GM19438 (cell line): ENCODE results near the gene CPA4.
"Not testable (repeated sequence)": the region's sequence is repeated elsewhere in the genome, so short reads cannot be mapped to it uniquely, and the experiment has no call there.

Experiments
- ATAC-seq: cut with Tn5 transposase; IDR thresholded peaks from one replicate; pipeline ENCODE4 v1.9.1; 2021; ENCODE audit warnings: low read depth; ENCODE audit not compliant: unreplicated experiment

CPA4 gene

GRCh38 chr7:130292682-130293257 lies at the start of gene CPA4:
Gene CPA4 (plus strand): TSS chr7:130293161. CDS start chr7:130293181, 20 bp downstream.
- ATAC-seq = peak; percentile 23

GRCh38 chr7:130243486-130243885 lies 49.5 kb upstream of the CPA4 start:
- not testable (repeated sequence) for ATAC-seq

GRCh38 chr7:130246491-130246890 lies 46.5 kb upstream of the CPA4 start:
- ATAC-seq = not testable (repeated sequence)

- not testable (repeated sequence) for ATAC-seq
Observed at GRCh38 chr7:130248842-130249241, 44.1 kb upstream of the CPA4 start.

- ATAC-seq = not testable (repeated sequence)
Observed at GRCh38 chr7:130249626-130250025, 43.3 kb upstream of the CPA4 start.

- ATAC-seq = no peak
Observed at GRCh38 chr7:130254555-130254954, 38.4 kb upstream of the CPA4 start.

- ATAC-seq = no peak
Observed at GRCh38 chr7:130256704-130257103, 36.3 kb upstream of the CPA4 start.

- ATAC-seq = no peak
Observed at GRCh38 chr7:130258494-130259078, 34.4 kb upstream of the CPA4 start.

GRCh38 chr7:130262448-130262847 lies 30.5 kb upstream of the CPA4 start:
- ATAC-seq = no peak

- no peak for ATAC-seq
Observed at GRCh38 chr7:130263130-130263529, 29.8 kb upstream of the CPA4 start.

- ATAC-seq = no peak
Observed at GRCh38 chr7:130266258-130266960, 26.6 kb upstream of the CPA4 start, which contains the start of gene CPA2. Gene CPA2 (plus strand): TSS chr7:130266863. CDS start chr7:130266882, 19 bp downstream.

GRCh38 chr7:130266961-130267321 lies 26.0 kb upstream of the CPA4 start:
- ATAC-seq = no peak

- ATAC-seq = no peak
Observed at GRCh38 chr7:130268463-130269317, 24.3 kb upstream of the CPA4 start.

- ATAC-seq = no peak
Observed at GRCh38 chr7:130269318-130269694, 23.7 kb upstream of the CPA4 start.

- ATAC-seq = no peak
Observed at GRCh38 chr7:130270947-130271800, 21.8 kb upstream of the CPA4 start.

- no peak for ATAC-seq
Observed at GRCh38 chr7:130272381-130273080, 20.4 kb upstream of the CPA4 start.

GRCh38 chr7:130273081-130273932 lies 19.7 kb upstream of the CPA4 start:
- ATAC-seq = no peak

- ATAC-seq = no peak
Observed at GRCh38 chr7:130273933-130274255, 19.1 kb upstream of the CPA4 start.

- no peak for ATAC-seq
Observed at GRCh38 chr7:130274296-130274695, 18.7 kb upstream of the CPA4 start.
